H1 (cell line): ENCODE data around the gene GTPBP6. TPM values are rescaled to one million over a fixed set of nuclear protein-coding genes. Genes with fewer than 3 reads are reported as not detected.

Experiments
- CTCF ChIA-PET: fragments of 300-600 bp; sonication (Branson Sonifier 250); formaldehyde crosslinking; loops from one replicate; lab custom pipeline; 2021; ENCODE audit not compliant: partially characterized antibody; lab: Charles Lee
- POLR2A ChIA-PET: fragments of 300-600 bp; sonication (Branson Sonifier 250); formaldehyde crosslinking; loops from one replicate; lab custom pipeline; 2021; ENCODE audit warnings: inconsistent platforms; ENCODE audit not compliant: partially characterized antibody; lab: Charles Lee
- DNase-seq, 2 experiments: peaks; one replicate each; pipeline versions ENCODE4 v3.0.0 to v3.0.0-alpha.2; 2010 to 2022; ENCODE audit warnings: low spot score in 2 of 2, low read depth in 1 of 2, mixed read lengths in 1 of 2
- FAIRE-seq: peaks from 2 replicates; lab custom pipeline; 2011; peaks lifted over from hg19 to GRCh38; lab: Jason Lieb, UNC
- H2AFZ ChIP-seq: 2 replicates; pipeline ENCODE4 v1.8.1; 2012; ENCODE audit warnings: low read length, inconsistent platforms
- H2AK5ac ChIP-seq: 2 replicates; pipeline ENCODE4 v1.6.1; 2013; ENCODE audit warnings: low read depth, low read length
- H2BK120ac ChIP-seq: replicated peaks from 2 replicates; pipeline ENCODE3; 2013; ENCODE audit warnings: low read depth, low read length, inconsistent platforms
- H2BK12ac ChIP-seq: 2 replicates; pipeline ENCODE4 v1.6.1; 2013; ENCODE audit warnings: low read depth, low read length
- H2BK15ac ChIP-seq: 2 replicates; pipeline ENCODE4 v1.6.1; 2013; ENCODE audit warnings: low read length
- H2BK20ac ChIP-seq: 2 replicates; pipeline ENCODE4 v1.6.1; 2013; ENCODE audit warnings: low read length
- H2BK5ac ChIP-seq: 2 replicates; pipeline ENCODE4 v1.6.1; 2013; ENCODE audit warnings: low read depth, low read length
- H3K14ac ChIP-seq: 2 replicates; pipeline ENCODE4 v1.6.1; 2013; ENCODE audit warnings: inconsistent platforms; ENCODE audit not compliant: insufficient read length
- H3K18ac ChIP-seq: 2 replicates; pipeline ENCODE4 v1.6.1; 2013; ENCODE audit warnings: low read length; ENCODE audit errors: extremely low read depth
- H3K23ac ChIP-seq: 2 replicates; pipeline ENCODE4 v1.6.1; 2013; ENCODE audit warnings: inconsistent platforms; ENCODE audit not compliant: insufficient read length
- H3K23me2 ChIP-seq: 2 replicates; pipeline ENCODE4 v1.6.1; 2013; ENCODE audit warnings: low read depth, low read length
- H3K27ac ChIP-seq: 2 replicates; pipeline ENCODE4 v1.6.1; 2011; ENCODE audit warnings: low read depth, low read length, inconsistent platforms
- H3K27me3 ChIP-seq, 4 experiments: replicated peaks in 1 of 4; 1 replicate in 1 of 4; 2 replicates in 3 of 4; pipeline versions ENCODE4 v1.6.1 to v1.8.1; 2011 to 2013; ENCODE audit warnings: low read length in 3 of 4, mild to moderate bottlenecking in 3 of 4, inconsistent platforms in 2 of 4, mixed read lengths in 2 of 4, moderate library complexity in 1 of 4; ENCODE audit not compliant: control insufficient read depth in 3 of 4, insufficient read depth in 3 of 4; ENCODE audit errors: extremely low read depth in 1 of 4
- H3K36me3 ChIP-seq, 4 experiments: 2 replicates each; pipeline versions ENCODE4 v1.6.1 to v1.8.1; 2011 to 2013; ENCODE audit warnings: mild to moderate bottlenecking in 4 of 4, low read length in 3 of 4, moderate library complexity in 2 of 4, control low read depth in 1 of 4, inconsistent platforms in 1 of 4; ENCODE audit not compliant: insufficient read depth in 4 of 4, control insufficient read depth in 2 of 4
- H3K4ac ChIP-seq: replicated peaks from 2 replicates; pipeline ENCODE3; 2013; ENCODE audit warnings: low read length, low read depth, mixed read lengths, inconsistent platforms; ENCODE audit not compliant: insufficient read length
- H3K4me1 ChIP-seq, 4 experiments: replicated peaks in 1 of 4; 1 replicate in 1 of 4; 2 replicates in 3 of 4; pipeline versions ENCODE4 v1.6.1 to v1.8.1; 2011 to 2013; ENCODE audit warnings: low read length in 3 of 4, inconsistent platforms in 2 of 4, mixed read lengths in 1 of 4; ENCODE audit not compliant: insufficient read depth in 4 of 4, control insufficient read depth in 3 of 4
- H3K4me2 ChIP-seq, 2 experiments: 2 replicates each; pipeline versions ENCODE4 v1.6.1 to v1.8.1; 2011 to 2013; ENCODE audit warnings: low read depth in 2 of 2, low read length in 2 of 2, control low read depth in 1 of 2, inconsistent platforms in 1 of 2, mild to moderate bottlenecking in 1 of 2; ENCODE audit not compliant: insufficient read depth in 1 of 2
- H3K4me3 ChIP-seq, 4 experiments: fragments of 200-600, 300-600 bp in 1 of 4; sonication (generic), shearing (Covaris generic), sonication (Bioruptor Twin) in 1 of 4; 2 replicates each; pipeline versions ENCODE4 v1.5.1 to v1.8.1; 2011 to 2016; ENCODE audit warnings: low read length in 4 of 4, low read depth in 3 of 4, control low read depth in 2 of 4, inconsistent platforms in 2 of 4, mild to moderate bottlenecking in 2 of 4, mixed read lengths in 1 of 4, moderate library complexity in 1 of 4; ENCODE audit not compliant: insufficient read depth in 2 of 4; ENCODE audit errors: extremely low read depth in 1 of 4
- H3K56ac ChIP-seq: replicated peaks from 2 replicates; pipeline ENCODE3; 2013; ENCODE audit warnings: low read depth, mild to moderate bottlenecking, mixed read lengths, low read length, inconsistent platforms; ENCODE audit not compliant: insufficient read length
- H3K79me1 ChIP-seq: 2 replicates; pipeline ENCODE4 v1.6.1; 2013; ENCODE audit warnings: low read depth, low read length, control low read depth
- H3K79me2 ChIP-seq, 2 experiments: 2 replicates each; pipeline versions ENCODE4 v1.6.1 to v1.8.1; 2012 to 2013; ENCODE audit warnings: low read length in 2 of 2, mild to moderate bottlenecking in 2 of 2, inconsistent platforms in 1 of 2; ENCODE audit not compliant: insufficient read depth in 2 of 2, control insufficient read depth in 1 of 2
- H3K9ac ChIP-seq, 4 experiments: replicated peaks in 1 of 4; 1 replicate in 1 of 4; 2 replicates in 3 of 4; pipeline versions ENCODE4 v1.6.1 to v1.8.1; 2011 to 2013; ENCODE audit warnings: low read depth in 3 of 4, low read length in 3 of 4, control low read depth in 2 of 4, mild to moderate bottlenecking in 2 of 4, moderate library complexity in 2 of 4, inconsistent platforms in 1 of 4; ENCODE audit errors: extremely low read depth in 1 of 4
- H3K9me3 ChIP-seq, 2 experiments: 2 replicates each; pipeline versions ENCODE4 v1.6.1 to v1.8.1; 2012 to 2013; ENCODE audit warnings: mild to moderate bottlenecking in 2 of 2, moderate library complexity in 2 of 2, control low read depth in 1 of 2, inconsistent platforms in 1 of 2, low read depth in 1 of 2, low read length in 1 of 2, mixed read lengths in 1 of 2; ENCODE audit not compliant: insufficient read depth in 2 of 2
- H4K20me1 ChIP-seq, 2 experiments: replicated peaks in 1 of 2; 2 replicates each; pipeline versions ENCODE3 to v1.8.1; 2011 to 2013; ENCODE audit warnings: inconsistent platforms in 2 of 2, low read length in 2 of 2, mild to moderate bottlenecking in 1 of 2; ENCODE audit not compliant: insufficient read depth in 2 of 2, control insufficient read depth in 1 of 2
- H4K5ac ChIP-seq: 2 replicates; pipeline ENCODE4 v1.6.1; 2013; ENCODE audit warnings: low read length, low read depth, mixed read lengths, inconsistent platforms; ENCODE audit not compliant: insufficient read length
- H4K8ac ChIP-seq: 2 replicates; pipeline ENCODE4 v1.8.0; 2013; ENCODE audit warnings: mild to moderate bottlenecking, moderate library complexity, low read length, inconsistent platforms; ENCODE audit not compliant: insufficient read depth; ENCODE audit errors: extremely low read depth
- H4K91ac ChIP-seq: replicated peaks from 2 replicates; pipeline ENCODE3; 2013; ENCODE audit warnings: low read length, mixed read lengths, inconsistent platforms; ENCODE audit not compliant: insufficient read length
- BCL11A ChIP-seq, 2 experiments: IDR thresholded peaks; one replicate each; pipeline ENCODE4 v1.6.1; 2011; ENCODE audit warnings: low read depth in 2 of 2, low read length in 2 of 2, mild to moderate bottlenecking in 2 of 2
- CBX5 ChIP-seq: fragments of 300-800, 300-1000 bp; sonication (generic); IDR thresholded peaks from 2 replicates; pipeline ENCODE4 v1.7.1; 2016; ENCODE audit warnings: antibody characterized with exemption, low read length, low read depth
- KDM1A ChIP-seq: fragments of 200-600, 300-600 bp; sonication (generic); IDR thresholded peaks from 2 replicates; pipeline ENCODE4 v1.7.1; 2016; ENCODE audit warnings: mild to moderate bottlenecking, low read length, borderline replicate concordance
- KDM5A ChIP-seq: fragments of 200-600 bp; IDR thresholded peaks from 2 replicates; pipeline ENCODE4 v1.7.1; 2012; ENCODE audit warnings: mild to moderate bottlenecking, low read length, inconsistent platforms, mixed read lengths
- RXRA ChIP-seq: IDR thresholded peaks from 2 replicates; pipeline ENCODE4 v1.6.1; 2011; ENCODE audit warnings: low read depth, mild to moderate bottlenecking, low read length, moderate library complexity; ENCODE audit not compliant: insufficient read depth
- SP2 ChIP-seq: IDR thresholded peaks from 2 replicates; pipeline ENCODE4 v1.6.1; 2012; ENCODE audit warnings: mild to moderate bottlenecking, low read length, inconsistent platforms
- ZNF274 ChIP-seq: IDR thresholded peaks from 2 replicates; pipeline ENCODE4 v1.7.0; 2012; ENCODE audit warnings: low read length, borderline replicate concordance; ENCODE audit errors: extremely low read depth
- WGBS, 2 experiments: shearing (Covaris generic) in 1 of 2; methylation state at CpG; one replicate each; pipeline versions ENCODE4 v1.1.6 to v1.1.7; 2013 to 2015; ENCODE audit warnings: low lambda C conversion rate in 2 of 2, mixed read lengths in 2 of 2, inconsistent platforms in 1 of 2, low coverage in 1 of 2, missing lambda C conversion rate in 1 of 2; ENCODE audit not compliant: insufficient replicate concordance in 2 of 2, insufficient coverage in 1 of 2, insufficient read length in 1 of 2; ENCODE audit errors: extremely low coverage in 1 of 2, missing lambda C conversion rate in 1 of 2; 5-methylcytosine and 5-hydroxymethylcytosine counted together
- polyA plus RNA-seq, 7 experiments: library from polyadenylated mRNA; depleted of rRNA in 3 of 7; stranded (reverse) in 5 of 7; unstranded in 2 of 7; fragments of >200 nt in 5 of 7; fragments of 200-250 nt in 2 of 7; gene quantifications; 1 replicate in 5 of 7; 2 replicates in 1 of 7; 4 replicates in 1 of 7; pipeline versions ENCODE4 v1.2.1 to v1.2.3, GENCODE V29; 2011 to 2013; ENCODE audit warnings: missing spikeins in 2 of 7, mixed read lengths in 2 of 7
- total RNA-seq: library from RNA; stranded (reverse); fragmentation: NEBNext Ultra II Directional; extraction: Animal tissue kit (Norgen Biotek cat#: 25700); gene quantifications from 2 replicates; pipeline ENCODE4 v1.2.1, GENCODE V29; 2021
- TF ChIP-seq, protein P1 (sequence below): IDR thresholded peaks from 2 replicates; pipeline ENCODE4 v1.6.1; 2011; ENCODE audit warnings: low read depth, mild to moderate bottlenecking, low read length; ENCODE audit not compliant: insufficient read depth

Gene GTPBP6
- total and polyA plus RNA-seq, 2 of the 8 experiments (the other 6 are each of a cell fraction or from before 2014, with no cell fraction given), result 33.9 to 57.1 TPM

GRCh38 chrX:334971-335757, 16.6 kb upstream of the GTPBP6 start:
- Histone ChIP-seq H4K20me1 (peaks cover 0 to 16% of the 10 kb centered on the region in 2 experiments), H4K8ac (peak overlapping the region; percentile 25; the same call in 1 of the 2 replicates), H3K4me1 (peaks cover 0 to 5% (median 2%) of the 10 kb centered on the region in 4 experiments; a peak in 3 of 7 replicates), H3K23ac (no peak overlapping the region), H3K23me2 (no peaks in the 10 kb centered on the region), H2AFZ (no peak overlapping the region), H3K9ac (no peak overlapping the region), H3K27ac (no peak overlapping the region), H3K79me1 (no peaks in the 10 kb centered on the region; the same call in 1 of the 2 replicates), H4K5ac (no peak overlapping the region), H3K4ac (no peak overlapping the region), H2BK12ac (no peak overlapping the region), H4K91ac (no peak overlapping the region), H2BK5ac (no peak overlapping the region), H3K9me3 (no peaks in the 10 kb centered on the region), H3K56ac (no peak overlapping the region), H3K27me3 (peaks cover 0 to 2% (median 0%) of the 10 kb centered on the region in 4 experiments; a peak in 1 of 7 replicates), H2BK15ac (no peak overlapping the region), H3K36me3 (peaks cover 5 to 37% (median 17%) of the 10 kb centered on the region in 4 experiments; a peak in 5 of 8 replicates), H3K4me2 (no peak overlapping the region), H3K18ac (no peak overlapping the region), H3K4me3 (no peak overlapping the region), H2AK5ac (no peak overlapping the region), H2BK20ac (no peak overlapping the region), H2BK120ac (no peak overlapping the region), H3K79me2 (no peaks in the 10 kb centered on the region), H3K14ac (no peak overlapping the region)
- 94% methylated on average over 47 of the region's 47 CpGs; no CpG with 5 or more reads in 1 of the 2 experiments for WGBS, 2 experiments
- no peak for FAIRE-seq
- DNase-seq, result no peak
- ChIA-PET POLR2A (no interaction called here), CTCF (no interaction called here)
- TF ChIP-seq ZNF274, result no peak
- TF ChIP-seq SP2, result no peak
- TF ChIP-seq KDM1A, result no peak
- TF ChIP-seq KDM5A, result no peak
- TF ChIP-seq CBX5, result no peak
- TF ChIP-seq, protein P1, sequence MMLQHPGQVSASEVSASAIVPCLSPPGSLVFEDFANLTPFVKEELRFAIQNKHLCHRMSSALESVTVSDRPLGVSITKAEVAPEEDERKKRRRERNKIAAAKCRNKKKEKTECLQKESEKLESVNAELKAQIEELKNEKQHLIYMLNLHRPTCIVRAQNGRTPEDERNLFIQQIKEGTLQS, result no peak
- no peak for TF ChIP-seq BCL11A (IDR thresholded peaks at IDR 0.05; ENCODE audit: low read depth in 2 of 2, low read length in 2 of 2)
- no peak for TF ChIP-seq RXRA
